Measurements from ENCODE around the gene CHST15. TPM values are rescaled to one million over a fixed set of nuclear protein-coding genes. Genes with fewer than 3 reads are reported as not detected.
A peak's percentile ranks its signal among the peaks of the same experiment; 100 is the strongest.

The CHST15 gene
- total RNA-seq, 1 donor = 16.4 TPM

- no peak for TF ChIP-seq CTCF (IDR thresholded peaks at IDR 0.05; ENCODE audit: insufficient read depth, low read depth, low read length)
- DNase-seq (ENCODE audit: low read depth) = no peak
- H3K4me3 ChIP-seq (ENCODE audit: low read depth, low read length) = no peak overlapping the region
These were observed 59.5 kb downstream of the CHST15 start for GRCh38 chr10:124033887-124034218.

- no peak for TF ChIP-seq CTCF (IDR thresholded peaks at IDR 0.05; ENCODE audit: insufficient read depth, low read depth, low read length)
- H3K4me3 ChIP-seq (ENCODE audit: low read depth, low read length) = no peak overlapping the region
- DNase-seq (ENCODE audit: low read depth) = peak; percentile 70
These were observed 60.2 kb downstream of the CHST15 start for GRCh38 chr10:124032971-124033886.

- no peak overlapping the region for H3K4me3 ChIP-seq (ENCODE audit: low read depth, low read length)
- DNase-seq (ENCODE audit: low read depth) = no peak
These were observed 61.1 kb downstream of the CHST15 start for GRCh38 chr10:124032087-124032935.

GRCh38 chr10:124030492-124031110 is 62.8 kb downstream of the CHST15 start:
- DNase-seq (ENCODE audit: low read depth) = no peak
- no peak for TF ChIP-seq CTCF (IDR thresholded peaks at IDR 0.05; ENCODE audit: insufficient read depth, low read depth, low read length)
- no peak overlapping the region for H3K4me3 ChIP-seq (ENCODE audit: low read depth, low read length)

More at GRCh38 chr10:124032087-124032935, 61.1 kb downstream of the CHST15 start:
- TF ChIP-seq CTCF (IDR thresholded peaks at IDR 0.05; ENCODE audit: insufficient read depth, low read depth, low read length) = no peak

- DNase-seq (ENCODE audit: low read depth) = no peak
- no peak overlapping the region for H3K4me3 ChIP-seq (ENCODE audit: low read depth, low read length)
- no peak for TF ChIP-seq CTCF (IDR thresholded peaks at IDR 0.05; ENCODE audit: insufficient read depth, low read depth, low read length)
These were observed 63.3 kb downstream of the CHST15 start for GRCh38 chr10:124030061-124030460.

GRCh38 chr10:124029559-124029958 is 63.8 kb downstream of the CHST15 start:
- DNase-seq (ENCODE audit: low read depth) = no peak
- TF ChIP-seq CTCF (IDR thresholded peaks at IDR 0.05; ENCODE audit: insufficient read depth, low read depth, low read length) = no peak
- no peak overlapping the region for H3K4me3 ChIP-seq (ENCODE audit: low read depth, low read length)
